Fibroblast of villous mesenchyme (primary cell): ENCODE results near the gene SMARCD2. TPM values are rescaled to one million over a fixed set of nuclear protein-coding genes. Genes with fewer than 3 reads are reported as not detected.

ENCODE experiments used
- DNase-seq: peaks from one replicate; pipeline ENCODE4 v3.0.0-alpha.2; 2010; ENCODE audit warnings: low read depth
- H3K4me3 ChIP-seq: 2 replicates; pipeline ENCODE4 v1.5.1; 2011; ENCODE audit warnings: low read depth, mild to moderate bottlenecking, low read length
- total RNA-seq: library from RNA; depleted of rRNA; stranded (reverse); fragments of >200 nt; gene quantifications from 2 replicates; pipeline ENCODE4 v1.2.3, GENCODE V29; 2012
- TF ChIP-seq, protein P1 (sequence below): IDR thresholded peaks from 2 replicates; pipeline ENCODE4 v1.5.1; 2012; ENCODE audit warnings: low read depth, mild to moderate bottlenecking, low read length; ENCODE audit not compliant: insufficient read depth

The SMARCD2 gene
- total RNA-seq, 1 donor, result 66.9 TPM

DNA sequence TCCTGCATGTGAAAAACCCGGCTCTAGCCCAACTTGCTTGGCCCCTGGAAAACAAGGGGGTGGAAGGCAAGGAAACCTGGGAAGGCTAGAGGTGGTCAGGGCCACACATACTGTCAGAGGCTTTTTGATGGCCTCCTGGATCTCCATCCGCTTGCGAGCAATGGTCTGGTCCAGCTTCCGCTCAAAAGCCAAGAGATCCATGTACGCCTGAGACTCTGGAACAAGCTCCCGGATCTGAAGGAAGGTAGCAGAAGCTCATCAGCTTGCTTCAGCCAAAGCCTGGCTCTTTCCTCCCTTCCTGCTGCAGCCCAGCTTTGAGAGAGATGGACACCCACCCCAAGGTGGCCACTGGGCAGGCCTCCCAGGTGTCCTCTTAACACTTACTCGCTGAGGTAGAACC, 5.7 kb downstream of the SMARCD2 start:
- TF ChIP-seq, protein P1, sequence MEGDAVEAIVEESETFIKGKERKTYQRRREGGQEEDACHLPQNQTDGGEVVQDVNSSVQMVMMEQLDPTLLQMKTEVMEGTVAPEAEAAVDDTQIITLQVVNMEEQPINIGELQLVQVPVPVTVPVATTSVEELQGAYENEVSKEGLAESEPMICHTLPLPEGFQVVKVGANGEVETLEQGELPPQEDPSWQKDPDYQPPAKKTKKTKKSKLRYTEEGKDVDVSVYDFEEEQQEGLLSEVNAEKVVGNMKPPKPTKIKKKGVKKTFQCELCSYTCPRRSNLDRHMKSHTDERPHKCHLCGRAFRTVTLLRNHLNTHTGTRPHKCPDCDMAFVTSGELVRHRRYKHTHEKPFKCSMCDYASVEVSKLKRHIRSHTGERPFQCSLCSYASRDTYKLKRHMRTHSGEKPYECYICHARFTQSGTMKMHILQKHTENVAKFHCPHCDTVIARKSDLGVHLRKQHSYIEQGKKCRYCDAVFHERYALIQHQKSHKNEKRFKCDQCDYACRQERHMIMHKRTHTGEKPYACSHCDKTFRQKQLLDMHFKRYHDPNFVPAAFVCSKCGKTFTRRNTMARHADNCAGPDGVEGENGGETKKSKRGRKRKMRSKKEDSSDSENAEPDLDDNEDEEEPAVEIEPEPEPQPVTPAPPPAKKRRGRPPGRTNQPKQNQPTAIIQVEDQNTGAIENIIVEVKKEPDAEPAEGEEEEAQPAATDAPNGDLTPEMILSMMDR, result no peak
- H3K4me3 ChIP-seq, result no peak overlapping the region
- DNase-seq, result no peak

DNA sequence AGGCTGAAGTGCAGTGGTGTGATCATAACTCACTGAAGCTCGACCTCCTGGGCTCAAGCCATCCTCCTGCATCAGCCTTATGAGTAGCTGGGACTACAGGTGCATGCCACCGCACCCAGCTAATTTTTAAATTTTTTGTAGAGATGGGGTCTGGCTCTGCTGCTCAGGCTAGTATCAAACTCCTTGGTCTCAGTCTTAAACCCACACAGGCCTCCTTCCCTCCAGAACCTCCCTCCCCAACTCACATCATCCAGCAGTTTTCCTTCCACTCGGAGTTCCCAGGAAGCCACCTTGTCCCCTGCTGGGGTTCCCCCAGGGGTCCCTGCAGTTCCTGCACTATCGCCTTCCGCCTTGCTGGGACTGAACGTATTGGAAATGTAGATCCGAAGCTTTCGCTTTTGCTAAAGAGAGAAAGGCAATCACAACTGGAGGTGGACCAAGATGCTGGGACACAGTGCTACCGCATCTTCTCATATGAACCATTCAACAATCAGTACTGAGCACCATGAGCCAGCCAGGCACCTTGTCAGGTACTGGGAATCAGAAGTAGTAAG, 7.2 kb downstream of the SMARCD2 start:
- DNase-seq, result no peak
- TF ChIP-seq, protein P1, result no peak
- H3K4me3 ChIP-seq, result no peak overlapping the region

DNA sequence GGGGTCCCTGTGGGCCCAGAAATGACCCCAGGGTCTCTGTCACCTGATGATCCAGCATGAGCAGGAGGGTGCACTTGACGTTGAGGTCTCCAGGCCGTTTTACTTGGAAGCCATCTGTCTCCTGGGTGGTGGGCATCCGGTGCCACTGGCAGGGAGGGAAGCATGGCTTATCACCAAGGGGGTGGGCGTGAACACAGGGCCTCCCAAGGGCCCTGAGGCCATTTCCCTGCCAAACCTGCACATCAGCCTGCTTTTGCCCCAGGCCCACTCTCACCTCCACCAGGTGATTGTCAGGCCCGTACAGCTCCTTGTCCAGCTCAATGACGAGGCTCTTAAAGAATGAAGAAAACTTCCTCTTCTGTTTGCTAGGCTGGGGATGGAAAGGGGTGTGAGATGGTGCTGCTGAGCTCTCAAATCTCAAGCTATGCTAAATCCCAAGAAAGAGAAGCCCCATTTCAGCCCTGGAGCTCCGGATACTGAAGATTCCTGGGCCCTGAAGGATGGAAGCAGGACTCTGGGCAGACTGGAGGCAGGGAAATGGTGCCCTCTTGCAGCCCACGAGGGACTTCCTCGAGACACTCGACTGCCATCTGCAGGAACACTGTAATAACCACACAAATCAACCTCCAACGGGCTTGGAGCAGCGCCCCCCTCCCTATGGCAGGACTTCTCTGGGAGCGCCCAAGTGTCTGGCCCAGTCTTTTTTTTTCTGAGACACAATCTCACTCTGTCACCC, 7.9 kb downstream of the SMARCD2 start:
- DNase-seq, result peak; percentile 71
- no peak overlapping the region for H3K4me3 ChIP-seq
- TF ChIP-seq, protein P1, result peak; percentile 57

GRCh38 chr17:63833741-63834373, 8.6 kb downstream of the SMARCD2 start:
- TF ChIP-seq, protein P1, result no peak
- DNase-seq, result no peak
- no peak overlapping the region for H3K4me3 ChIP-seq

- no peak for DNase-seq
- TF ChIP-seq, protein P1, result no peak
- H3K4me3 ChIP-seq, result no peak overlapping the region
Measured at GRCh38 chr17:63833026-63833740, 9.3 kb downstream of the SMARCD2 start.

DNA sequence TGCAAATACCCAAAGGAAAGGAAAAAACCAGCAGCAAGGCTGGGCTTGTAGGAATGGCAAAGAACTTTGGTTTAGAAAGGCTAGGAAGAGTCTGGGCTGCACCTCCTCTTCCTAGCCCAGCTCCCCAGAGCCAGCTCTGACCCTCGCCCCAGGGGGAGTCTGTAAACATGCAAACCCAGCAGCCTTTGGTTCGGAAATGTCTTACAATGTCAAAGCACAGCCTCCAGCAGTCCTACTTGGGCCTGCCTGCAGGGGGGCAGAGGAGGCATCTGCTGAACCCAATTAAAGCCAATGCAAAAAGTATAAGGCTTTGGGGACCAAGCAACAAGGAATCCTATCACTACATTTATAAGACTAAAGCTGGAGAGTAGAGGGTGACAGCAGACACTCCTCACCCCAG, 10.0 kb downstream of the SMARCD2 start:
- TF ChIP-seq, protein P1, result no peak
- no peak for DNase-seq
- H3K4me3 ChIP-seq, result no peak overlapping the region
